SK-N-MC (cell line): ENCODE results near the gene GULP1.

Experiments
- EZH2 ChIP-seq: fragments of 200-600 bp; sonication (generic); IDR thresholded peaks from one replicate; pipeline ENCODE4 v1.6.1; 2017; ENCODE audit warnings: antibody characterized with exemption
- POLR2AphosphoS5 ChIP-seq: IDR thresholded peaks from 2 replicates; pipeline ENCODE4 v1.6.1; 2012; ENCODE audit warnings: mild to moderate bottlenecking, low read depth, low read length, borderline replicate concordance

- TF ChIP-seq EZH2 (no peak), POLR2AphosphoS5 (no peak)
These were observed 143.4 kb downstream of the GULP1 start for GRCh38 chr2:188435115-188435514.
